LNCaP clone FGC (cell line): ENCODE measurements around the gene SYNM.

ENCODE experiments used
- DNase-seq: peaks from one replicate; pipeline ENCODE4 v3.0.0-alpha.2; 2011; ENCODE audit warnings: low read depth
- H3K4me3 ChIP-seq: 2 replicates; pipeline ENCODE4 v1.5.1; 2011; ENCODE audit warnings: mild to moderate bottlenecking, low read depth, low read length, control low read depth
- CTCF ChIP-seq: IDR thresholded peaks from 2 replicates; pipeline ENCODE4 v1.5.1; 2012; ENCODE audit warnings: mild to moderate bottlenecking; ENCODE audit not compliant: control insufficient read depth, insufficient read depth; ENCODE audit errors: extremely low read depth

SYNM gene

GRCh38 chr15:99169769-99170311, 65.0 kb downstream of the SYNM start:
- no peak overlapping the region for H3K4me3 ChIP-seq
- DNase-seq, result peak; percentile 28
- no peak for TF ChIP-seq CTCF

GRCh38 chr15:99170476-99171065, 65.7 kb downstream of the SYNM start:
- DNase-seq, result no peak
- no peak overlapping the region for H3K4me3 ChIP-seq
- TF ChIP-seq CTCF, result no peak

GRCh38 chr15:99172171-99172570, 67.3 kb downstream of the SYNM start:
- no peak for DNase-seq
- H3K4me3 ChIP-seq, result no peak overlapping the region
- TF ChIP-seq CTCF, result no peak

GRCh38 chr15:99172989-99173388, 68.1 kb downstream of the SYNM start:
- no peak for DNase-seq
- H3K4me3 ChIP-seq, result no peak overlapping the region
- no peak for TF ChIP-seq CTCF

GRCh38 chr15:99174567-99175395, 69.9 kb downstream of the SYNM start:
- peak; percentile 33 for DNase-seq

GRCh38 chr15:99176757-99177156, 71.9 kb downstream of the SYNM start:
- TF ChIP-seq CTCF, result no peak
- no peak for DNase-seq
- no peak overlapping the region for H3K4me3 ChIP-seq

More at GRCh38 chr15:99174567-99175395, 69.9 kb downstream of the SYNM start:
- no peak overlapping the region for H3K4me3 ChIP-seq
- no peak for TF ChIP-seq CTCF
